Adrenal gland (tissue), 5 donors: ENCODE data around the gene MTHFS.

ENCODE experiments used
- CTCF ChIP-seq, 6 experiments: fragments of 450-650 bp in 4 of 6; fragments of 200-600 bp in 2 of 6; sonication (generic) in 1 of 6; IDR thresholded peaks; 1 replicate in 5 of 6; 2 replicates in 1 of 6; pipeline versions ENCODE4 v1.5.1 to v1.8.0; 2016 to 2021; ENCODE audit warnings: antibody characterized with exemption in 6 of 6, mild to moderate bottlenecking in 2 of 6, moderate library complexity in 1 of 6
- POLR2A ChIP-seq, 2 donors: fragments of 450-650 bp; IDR thresholded peaks; one replicate each; pipeline ENCODE4 v1.6.1; 2017; ENCODE audit warnings: antibody characterized with exemption in 2 of 2, mild to moderate bottlenecking in 2 of 2, moderate library complexity in 1 of 2
- donor health status: DM: no; HTN: no; CAD: no.

DNA sequence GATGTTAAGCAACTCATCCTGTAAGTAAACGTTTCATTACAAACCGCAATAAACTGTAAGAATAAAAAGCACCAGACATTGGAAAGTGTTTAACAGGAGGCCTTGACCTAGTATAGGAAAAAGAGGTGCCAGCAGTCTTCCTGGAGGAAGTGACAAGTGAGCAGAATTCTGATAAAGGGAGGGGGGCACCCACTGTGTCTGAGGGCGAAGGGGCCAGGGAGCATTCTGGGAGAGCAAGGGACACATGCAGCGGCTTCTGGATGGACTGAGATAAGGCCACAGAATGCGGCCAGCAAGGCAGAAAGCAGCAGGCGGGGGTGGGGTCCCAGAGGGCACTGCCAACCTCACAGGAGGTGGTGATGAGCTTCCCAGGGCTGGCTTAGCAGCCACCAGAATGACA lies 80.2 kb downstream of the MTHFS start:
- no peak for TF ChIP-seq CTCF (IDR thresholded peaks at IDR 0.05)
- no peak for TF ChIP-seq POLR2A (IDR thresholded peaks at IDR 0.05)
